ENCODE data around the gene MTHFD2L.

- TF ChIP-seq, protein P1, sequence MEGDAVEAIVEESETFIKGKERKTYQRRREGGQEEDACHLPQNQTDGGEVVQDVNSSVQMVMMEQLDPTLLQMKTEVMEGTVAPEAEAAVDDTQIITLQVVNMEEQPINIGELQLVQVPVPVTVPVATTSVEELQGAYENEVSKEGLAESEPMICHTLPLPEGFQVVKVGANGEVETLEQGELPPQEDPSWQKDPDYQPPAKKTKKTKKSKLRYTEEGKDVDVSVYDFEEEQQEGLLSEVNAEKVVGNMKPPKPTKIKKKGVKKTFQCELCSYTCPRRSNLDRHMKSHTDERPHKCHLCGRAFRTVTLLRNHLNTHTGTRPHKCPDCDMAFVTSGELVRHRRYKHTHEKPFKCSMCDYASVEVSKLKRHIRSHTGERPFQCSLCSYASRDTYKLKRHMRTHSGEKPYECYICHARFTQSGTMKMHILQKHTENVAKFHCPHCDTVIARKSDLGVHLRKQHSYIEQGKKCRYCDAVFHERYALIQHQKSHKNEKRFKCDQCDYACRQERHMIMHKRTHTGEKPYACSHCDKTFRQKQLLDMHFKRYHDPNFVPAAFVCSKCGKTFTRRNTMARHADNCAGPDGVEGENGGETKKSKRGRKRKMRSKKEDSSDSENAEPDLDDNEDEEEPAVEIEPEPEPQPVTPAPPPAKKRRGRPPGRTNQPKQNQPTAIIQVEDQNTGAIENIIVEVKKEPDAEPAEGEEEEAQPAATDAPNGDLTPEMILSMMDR (tag by site-specific recombination; IDR thresholded peaks at IDR 0.05) = no peak
- TF ChIP-seq ZNF394 (tag by site-specific recombination; IDR thresholded peaks at IDR 0.05; ENCODE audit: borderline replicate concordance) (no peak), ZNF146 (tag by site-specific recombination; IDR thresholded peaks at IDR 0.05) (no peak), SALL2 (tag by site-specific recombination; IDR thresholded peaks at IDR 0.05; ENCODE audit: borderline replicate concordance) (no peak), ZNF416 (tag by site-specific recombination; IDR thresholded peaks at IDR 0.05) (no peak)
Measured at GRCh38 chr4:74111306-74111975, 46.5 kb upstream of the MTHFD2L start.
